HEK293 (cell line): ENCODE results near the gene DYNLT2.

Experiments
- AEBP2 ChIP-seq: fragments of 450-650 bp; formaldehyde crosslinking; IDR thresholded peaks from 2 replicates; pipeline ENCODE4 v1.5.1; 2016; ENCODE audit warnings: missing biosample characterization, missing genetic modification characterization, borderline replicate concordance
- GLI2 ChIP-seq: fragments of 450-650 bp; formaldehyde crosslinking; IDR thresholded peaks from 2 replicates; pipeline ENCODE4; 2017; ENCODE audit warnings: missing biosample characterization, missing genetic modification characterization, low read depth, borderline replicate concordance
- IKZF3 ChIP-seq: fragments of 450-650 bp; IDR thresholded peaks from 2 replicates; pipeline ENCODE4 v1.5.0; 2018; ENCODE audit warnings: missing biosample characterization, mild to moderate bottlenecking, missing genetic modification characterization, moderate library complexity
- KLF16 ChIP-seq: fragments of 450-650 bp; formaldehyde crosslinking; IDR thresholded peaks from 2 replicates; pipeline ENCODE4 v1.5.1; 2017; ENCODE audit warnings: missing biosample characterization, missing genetic modification characterization
- KLF8 ChIP-seq: fragments of 450-650 bp; formaldehyde crosslinking; IDR thresholded peaks from 2 replicates; pipeline ENCODE4 v1.5.1; 2016; ENCODE audit warnings: missing biosample characterization, missing genetic modification characterization
- YY1 ChIP-seq: fragments of 450-650 bp; formaldehyde crosslinking; IDR thresholded peaks from 2 replicates; pipeline ENCODE4 v1.5.1; 2018; ENCODE audit warnings: missing biosample characterization, missing genetic modification characterization
- ZBTB17 ChIP-seq: fragments of 450-650 bp; formaldehyde crosslinking; IDR thresholded peaks from 2 replicates; pipeline ENCODE4 v1.5.1; 2016; ENCODE audit warnings: missing biosample characterization, missing genetic modification characterization
- ZBTB48 ChIP-seq: fragments of 450-650 bp; formaldehyde crosslinking; IDR thresholded peaks from 2 replicates; pipeline ENCODE4 v1.5.1; 2016; ENCODE audit warnings: missing biosample characterization, missing genetic modification characterization
- ZFP41 ChIP-seq: fragments of 450-650 bp; formaldehyde crosslinking; IDR thresholded peaks from 2 replicates; pipeline ENCODE4 v1.5.1; 2016; ENCODE audit warnings: missing biosample characterization, missing genetic modification characterization, borderline replicate concordance
- ZNF112 ChIP-seq: fragments of 450-650 bp; formaldehyde crosslinking; IDR thresholded peaks from 2 replicates; pipeline ENCODE4 v1.5.0; 2017; ENCODE audit warnings: missing biosample characterization, missing genetic modification characterization
- ZNF114 ChIP-seq: fragments of 450-650 bp; formaldehyde crosslinking; IDR thresholded peaks from 2 replicates; pipeline ENCODE4 v1.5.0; 2017; ENCODE audit warnings: missing biosample characterization, missing genetic modification characterization
- ZNF169 ChIP-seq: fragments of 450-650 bp; formaldehyde crosslinking; IDR thresholded peaks from 2 replicates; pipeline ENCODE4 v1.5.1; 2016; ENCODE audit warnings: missing biosample characterization, missing genetic modification characterization
- ZNF19 ChIP-seq: fragments of 450-650 bp; formaldehyde crosslinking; IDR thresholded peaks from 2 replicates; pipeline ENCODE4; 2016; ENCODE audit warnings: missing biosample characterization, missing genetic modification characterization, low read depth
- ZNF2 ChIP-seq: fragments of 450-650 bp; formaldehyde crosslinking; IDR thresholded peaks from 2 replicates; pipeline ENCODE4 v1.5.1; 2016; ENCODE audit warnings: missing biosample characterization, missing genetic modification characterization
- ZNF221 ChIP-seq: fragments of 450-650 bp; formaldehyde crosslinking; IDR thresholded peaks from 2 replicates; pipeline ENCODE4 v1.5.1; 2017; ENCODE audit warnings: missing biosample characterization, missing genetic modification characterization, borderline replicate concordance
- ZNF223 ChIP-seq: fragments of 450-650 bp; formaldehyde crosslinking; IDR thresholded peaks from 2 replicates; pipeline ENCODE4 v1.5.1; 2016; ENCODE audit warnings: missing biosample characterization, missing genetic modification characterization
- ZNF302 ChIP-seq: fragments of 450-650 bp; formaldehyde crosslinking; IDR thresholded peaks from 2 replicates; pipeline ENCODE4 v1.5.1; 2016; ENCODE audit warnings: missing biosample characterization, missing genetic modification characterization, low read depth
- ZNF311 ChIP-seq: fragments of 450-650 bp; formaldehyde crosslinking; IDR thresholded peaks from 2 replicates; pipeline ENCODE4 v1.5.1; 2017; ENCODE audit warnings: missing biosample characterization, missing genetic modification characterization, borderline replicate concordance
- ZNF335 ChIP-seq: fragments of 450-650 bp; formaldehyde crosslinking; conservative IDR thresholded peaks from 2 replicates; pipeline ENCODE4 v1.5.1; 2016; ENCODE audit warnings: missing biosample characterization, missing genetic modification characterization
- ZNF350 ChIP-seq: fragments of 450-650 bp; formaldehyde crosslinking; IDR thresholded peaks from 2 replicates; pipeline ENCODE4 v1.5.0; 2017; ENCODE audit warnings: missing biosample characterization, mild to moderate bottlenecking, missing genetic modification characterization
- ZNF398 ChIP-seq: fragments of 450-650 bp; formaldehyde crosslinking; IDR thresholded peaks from 2 replicates; pipeline ENCODE4 v1.5.1; 2017; ENCODE audit warnings: missing biosample characterization, missing genetic modification characterization
- ZNF416 ChIP-seq: fragments of 450-650 bp; formaldehyde crosslinking; IDR thresholded peaks from 2 replicates; pipeline ENCODE4 v1.5.1; 2016; ENCODE audit warnings: missing biosample characterization, missing genetic modification characterization
- ZNF426 ChIP-seq: fragments of 450-650 bp; formaldehyde crosslinking; IDR thresholded peaks from 2 replicates; pipeline ENCODE4 v1.5.1; 2017; ENCODE audit warnings: missing biosample characterization, missing genetic modification characterization, mild to moderate bottlenecking, inconsistent platforms, moderate library complexity
- ZNF501 ChIP-seq: fragments of 450-650 bp; formaldehyde crosslinking; IDR thresholded peaks from 2 replicates; pipeline ENCODE4 v1.5.1; 2016; ENCODE audit warnings: missing biosample characterization, missing genetic modification characterization
- ZNF585B ChIP-seq: fragments of 450-650 bp; formaldehyde crosslinking; IDR thresholded peaks from 2 replicates; pipeline ENCODE4 v1.5.1; 2016; ENCODE audit warnings: missing biosample characterization, missing genetic modification characterization
- ZNF621 ChIP-seq: fragments of 450-650 bp; formaldehyde crosslinking; IDR thresholded peaks from 2 replicates; pipeline ENCODE4 v1.5.1; 2017; ENCODE audit warnings: missing biosample characterization, missing genetic modification characterization
- ZNF645 ChIP-seq: fragments of 450-650 bp; formaldehyde crosslinking; IDR thresholded peaks from 2 replicates; pipeline ENCODE4; 2016; ENCODE audit warnings: missing biosample characterization, missing genetic modification characterization
- ZNF660 ChIP-seq: fragments of 450-650 bp; IDR thresholded peaks from 2 replicates; pipeline ENCODE4 v1.5.1; 2018; ENCODE audit warnings: missing biosample characterization, mild to moderate bottlenecking, missing genetic modification characterization
- ZNF692 ChIP-seq: fragments of 450-650 bp; formaldehyde crosslinking; IDR thresholded peaks from 2 replicates; pipeline ENCODE4 v1.5.1; 2016; ENCODE audit warnings: missing biosample characterization, missing genetic modification characterization
- ZNF76 ChIP-seq: fragments of 450-650 bp; formaldehyde crosslinking; IDR thresholded peaks from 2 replicates; pipeline ENCODE4; 2016; ENCODE audit warnings: low read depth, missing biosample characterization, missing genetic modification characterization, borderline replicate concordance
- ZNF843 ChIP-seq: fragments of 450-650 bp; formaldehyde crosslinking; IDR thresholded peaks from 2 replicates; pipeline ENCODE4 v1.5.1; 2016; ENCODE audit warnings: missing biosample characterization, missing genetic modification characterization
- TF ChIP-seq, protein P1 (sequence below): IDR thresholded peaks from 2 replicates; pipeline ENCODE4 v1.6.1; 2011; ENCODE audit warnings: mild to moderate bottlenecking, low read depth, low read length, borderline replicate concordance

The DYNLT2 gene

DNA sequence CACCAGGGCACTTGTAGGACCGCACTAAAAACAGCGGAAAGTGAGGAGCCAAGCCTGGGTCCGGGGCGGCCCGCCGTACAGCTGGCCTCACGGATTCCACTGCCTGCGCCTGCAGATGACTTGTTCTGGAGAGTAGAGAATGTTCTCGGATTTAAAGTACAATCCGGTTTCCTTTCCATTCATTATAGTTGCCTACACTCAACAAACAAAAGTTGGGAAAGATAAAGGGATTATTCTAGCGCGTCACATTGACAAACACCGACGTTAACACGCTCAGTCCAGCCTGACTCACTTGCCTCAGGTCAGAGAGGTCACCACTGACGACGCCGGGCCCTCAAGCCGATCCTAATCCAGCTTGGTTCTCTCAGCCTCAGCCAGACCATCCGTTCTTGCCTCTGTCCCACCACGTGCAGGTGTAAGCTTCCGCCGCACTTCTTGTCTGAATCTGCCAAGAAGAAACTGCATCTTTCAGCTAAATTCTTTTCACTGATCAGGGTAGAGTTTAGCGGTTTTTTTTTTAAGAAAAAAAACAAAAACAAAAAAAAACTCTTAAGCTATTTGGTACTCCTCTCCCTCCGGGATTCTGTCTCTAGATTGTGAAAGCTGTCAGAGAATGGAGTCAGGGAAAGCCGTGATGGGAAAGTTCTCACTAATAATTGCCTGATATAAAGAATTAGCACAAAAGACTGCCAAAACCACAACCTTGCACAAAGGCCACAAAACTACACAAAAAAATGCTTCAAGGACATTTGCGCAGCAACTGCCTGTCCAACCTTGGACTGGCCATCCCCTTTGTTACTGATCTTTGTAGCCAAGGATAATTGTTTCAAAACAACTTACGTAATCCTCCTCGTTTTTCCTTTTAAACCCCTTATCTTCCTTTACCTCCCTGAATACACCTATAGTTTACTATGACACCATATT lies 26.0 kb downstream of the DYNLT2 start (continued):
- TF ChIP-seq ZNF311 (no peak), ZNF223 (no peak), ZBTB48 (tag by site-specific recombination) (no peak), ZFP41 (tag by site-specific recombination) (no peak), ZNF501 (tag by site-specific recombination) (0 out of 2 replicates have a peak, but pooled peaks have one; percentile 61), ZNF585B (tag by site-specific recombination) (no peak), ZNF416 (no peak), ZNF843 (tag by site-specific recombination) (no peak), ZNF398 (tag by site-specific recombination) (no peak), KLF16 (tag by site-specific recombination) (no peak), YY1 (tag by site-specific recombination) (no peak), ZNF169 (tag by site-specific recombination) (no peak), ZNF660 (tag by site-specific recombination) (no peak), ZNF221 (tag by site-specific recombination) (no peak), ZNF302 (tag by site-specific recombination) (no peak), ZNF692 (no peak), ZNF335 (tag by site-specific recombination) (peak; percentile 76), ZBTB17 (tag by site-specific recombination) (peak; percentile 33; the same call in 1 of the 2 replicates), KLF8 (no peak), IKZF3 (tag by site-specific recombination) (no peak), ZNF112 (tag by site-specific recombination) (no peak), ZNF350 (tag by site-specific recombination) (no peak), ZNF19 (no peak), ZNF114 (no peak), AEBP2 (no peak), GLI2 (tag by site-specific recombination) (no peak), ZNF426 (tag by site-specific recombination) (no peak), ZNF2 (tag by site-specific recombination) (no peak), ZNF76 (tag by site-specific recombination) (no peak), ZNF645 (no peak), ZNF621 (tag by site-specific recombination) (no peak)
- TF ChIP-seq, protein P1, sequence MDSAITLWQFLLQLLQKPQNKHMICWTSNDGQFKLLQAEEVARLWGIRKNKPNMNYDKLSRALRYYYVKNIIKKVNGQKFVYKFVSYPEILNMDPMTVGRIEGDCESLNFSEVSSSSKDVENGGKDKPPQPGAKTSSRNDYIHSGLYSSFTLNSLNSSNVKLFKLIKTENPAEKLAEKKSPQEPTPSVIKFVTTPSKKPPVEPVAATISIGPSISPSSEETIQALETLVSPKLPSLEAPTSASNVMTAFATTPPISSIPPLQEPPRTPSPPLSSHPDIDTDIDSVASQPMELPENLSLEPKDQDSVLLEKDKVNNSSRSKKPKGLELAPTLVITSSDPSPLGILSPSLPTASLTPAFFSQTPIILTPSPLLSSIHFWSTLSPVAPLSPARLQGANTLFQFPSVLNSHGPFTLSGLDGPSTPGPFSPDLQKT: no peak
